ENCODE data around the gene AGBL3.

Gene AGBL3

GRCh38 chr7:135151132-135151531 is 164.8 kb downstream of the AGBL3 start:
- DNase-seq, result no peak

GRCh38 chr7:135151533-135151932 is 165.2 kb downstream of the AGBL3 start:
- DNase-seq, result no peak

DNA sequence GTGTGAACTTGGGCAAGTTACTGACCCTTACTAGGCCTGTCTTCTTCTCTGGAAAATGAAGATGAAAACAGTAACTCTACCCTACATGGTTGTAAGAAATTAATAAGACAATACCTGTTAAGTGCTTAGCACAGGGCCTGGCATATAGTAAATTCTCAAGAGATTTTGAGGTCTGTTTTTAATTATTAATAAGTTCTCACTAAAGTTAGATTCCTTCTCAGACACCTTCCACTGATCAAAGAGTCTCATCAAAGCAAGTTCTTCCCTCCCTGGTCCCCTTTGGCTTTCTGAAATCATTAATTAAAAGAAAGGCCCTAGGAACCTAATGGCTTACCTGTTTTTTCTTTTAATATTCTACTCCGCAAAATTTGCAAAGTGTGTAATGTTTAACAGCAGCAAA is 166.1 kb downstream of the AGBL3 start:
- DNase-seq, result no peak

GRCh38 chr7:135154734-135155133 is 168.4 kb downstream of the AGBL3 start:
- DNase-seq, result no peak

DNA sequence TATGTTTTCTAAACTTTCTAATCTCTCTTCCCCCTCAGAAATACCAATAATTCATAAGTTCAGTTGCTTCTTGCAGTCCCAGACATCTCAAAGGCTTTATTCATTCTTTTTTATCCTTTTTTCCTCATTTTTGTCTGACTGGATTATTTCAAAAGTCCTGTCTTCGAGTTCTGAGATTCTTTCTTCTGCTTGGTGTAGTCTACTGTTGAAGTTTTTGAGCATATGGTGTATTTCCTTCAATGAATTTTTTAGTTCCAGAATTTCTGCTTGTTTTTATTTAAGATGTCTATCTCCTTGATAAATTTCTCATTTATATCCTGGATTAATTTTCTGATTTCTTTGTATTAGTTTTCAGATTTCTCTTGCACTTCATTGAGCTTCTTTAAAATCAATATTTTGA is 170.0 kb downstream of the AGBL3 start:
- DNase-seq, result no peak

GRCh38 chr7:135158141-135158655 is 171.9 kb downstream of the AGBL3 start:
- no peak for DNase-seq

GRCh38 chr7:135158874-135159273 is 172.6 kb downstream of the AGBL3 start:
- no peak for DNase-seq

- no peak for DNase-seq
Measured at GRCh38 chr7:135159359-135160085, 173.2 kb downstream of the AGBL3 start.

DNA sequence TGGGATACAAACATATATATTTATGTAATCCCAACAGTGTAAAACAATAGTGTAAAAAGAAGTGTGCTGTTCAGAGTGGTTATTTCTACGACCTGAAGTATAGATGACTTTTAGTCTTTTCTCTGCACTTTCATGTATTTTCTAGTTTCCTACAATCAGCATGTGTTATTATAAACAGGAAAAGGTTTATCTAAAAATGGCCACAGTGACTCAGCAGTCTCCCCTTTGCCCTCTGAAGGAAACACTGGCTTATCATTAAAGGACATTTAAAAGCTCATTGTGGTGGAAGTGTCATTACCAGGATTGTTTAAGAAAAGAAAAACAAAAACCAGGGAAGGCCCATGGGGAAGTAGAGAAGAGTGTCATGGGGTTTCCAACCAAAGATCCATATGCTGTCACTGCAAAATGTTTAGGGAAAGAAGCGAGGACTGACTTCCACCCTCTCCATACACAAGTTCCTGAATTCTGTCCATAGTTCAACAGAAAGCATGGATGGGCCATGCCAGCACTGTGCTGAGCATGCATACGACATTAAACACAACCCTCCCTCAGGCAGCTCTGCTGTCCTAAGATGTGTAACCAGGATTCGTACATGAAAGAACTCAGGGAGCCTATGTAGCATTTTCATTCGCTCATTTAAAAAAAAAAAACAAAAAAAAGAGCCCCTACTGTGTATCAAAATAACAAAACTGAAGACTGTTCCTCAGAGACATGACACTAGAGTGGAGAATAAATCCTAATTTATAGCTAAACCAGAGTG is 174.0 kb downstream of the AGBL3 start:
- DNase-seq, result no peak

DNA sequence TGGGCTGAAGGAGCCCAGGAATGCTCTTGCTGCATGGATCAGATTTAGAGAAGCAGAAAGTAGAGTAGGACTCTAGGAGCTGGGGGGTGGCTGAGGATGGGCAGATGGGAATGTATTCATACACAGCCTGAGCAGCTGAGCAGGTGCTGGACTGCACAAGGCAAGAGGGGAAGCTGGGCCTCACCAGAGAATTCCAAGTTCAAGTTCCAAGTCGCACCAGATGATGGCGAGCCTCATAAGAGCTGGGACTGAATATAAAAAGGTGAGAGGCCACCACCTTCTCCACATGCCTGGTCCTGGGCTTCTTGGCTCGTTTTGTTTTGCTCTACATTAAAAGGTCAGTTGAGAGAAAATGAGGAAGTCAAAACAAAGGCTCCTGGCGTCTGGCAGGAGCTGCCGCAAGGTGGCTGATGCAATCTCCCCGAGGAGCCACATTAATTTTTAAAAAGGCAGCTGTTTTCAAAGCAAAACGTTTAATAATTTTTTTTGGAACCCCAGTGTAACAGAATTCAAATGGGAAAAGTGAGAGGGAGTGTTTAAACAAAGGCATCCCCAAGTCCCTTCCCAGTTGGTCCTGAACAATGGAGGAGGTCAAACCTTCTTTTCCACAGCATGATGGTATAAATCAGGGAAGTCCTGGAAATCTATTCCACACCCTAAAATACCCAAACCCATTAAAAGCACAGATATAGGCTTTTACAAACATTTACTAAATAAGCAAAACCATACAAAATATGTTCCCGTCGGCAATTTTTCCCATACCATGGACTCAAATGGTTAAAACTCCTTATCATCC is 174.7 kb downstream of the AGBL3 start:
- no peak for DNase-seq

- no peak for DNase-seq
Measured at GRCh38 chr7:135161669-135162068, 175.4 kb downstream of the AGBL3 start.

- no peak for DNase-seq
Measured at GRCh38 chr7:135162382-135163001, 176.2 kb downstream of the AGBL3 start.

DNA sequence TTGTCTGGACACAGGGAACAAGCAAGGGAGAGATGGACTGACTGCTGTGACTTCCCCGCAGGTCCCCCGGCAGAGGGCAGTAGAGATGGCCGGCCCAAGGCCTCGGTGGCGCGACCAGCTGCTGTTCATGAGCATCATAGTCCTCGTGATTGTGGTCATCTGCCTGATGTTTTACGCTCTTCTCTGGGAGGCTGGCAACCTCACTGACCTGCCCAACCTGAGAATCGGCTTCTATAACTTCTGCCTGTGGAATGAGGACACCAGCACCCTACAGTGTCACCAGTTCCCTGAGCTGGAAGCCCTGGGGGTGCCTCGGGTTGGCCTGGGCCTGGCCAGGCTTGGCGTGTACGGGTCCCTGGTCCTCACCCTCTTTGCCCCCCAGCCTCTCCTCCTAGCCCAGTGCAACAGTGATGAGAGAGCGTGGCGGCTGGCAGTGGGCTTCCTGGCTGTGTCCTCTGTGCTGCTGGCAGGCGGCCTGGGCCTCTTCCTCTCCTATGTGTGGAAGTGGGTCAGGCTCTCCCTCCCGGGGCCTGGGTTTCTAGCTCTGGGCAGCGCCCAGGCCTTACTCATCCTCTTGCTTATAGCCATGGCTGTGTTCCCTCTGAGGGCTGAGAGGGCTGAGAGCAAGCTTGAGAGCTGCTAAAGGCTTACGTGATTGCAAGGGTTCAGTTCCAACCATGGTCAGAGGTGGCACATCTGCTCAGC is 178.2 kb downstream of the AGBL3 start:
- no peak for DNase-seq

DNA sequence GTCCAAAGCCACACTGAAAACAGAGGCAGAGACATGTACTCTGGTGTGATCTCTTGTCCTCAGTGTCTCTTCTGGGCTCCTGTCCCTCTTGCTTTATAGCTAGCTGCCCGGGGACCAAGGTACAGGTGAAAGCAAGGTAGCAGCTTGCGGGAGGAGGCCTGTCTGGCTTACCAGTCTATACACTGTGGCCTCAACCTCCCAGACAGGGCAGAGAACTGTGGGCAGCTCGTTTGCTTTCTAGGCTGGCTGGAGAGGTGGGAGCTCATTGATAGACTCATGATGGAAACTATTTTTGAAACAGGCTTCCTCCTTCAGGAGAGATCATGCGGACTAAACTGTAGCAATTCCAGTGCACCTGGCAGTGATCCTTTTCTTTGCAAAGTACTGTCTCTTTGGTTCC is 179.6 kb downstream of the AGBL3 start:
- no peak for DNase-seq

- DNase-seq, result no peak
Measured at GRCh38 chr7:135166338-135166990, 180.2 kb downstream of the AGBL3 start.

GRCh38 chr7:135167365-135167917 is 181.1 kb downstream of the AGBL3 start:
- DNase-seq, result no peak

- no peak for DNase-seq
Measured at GRCh38 chr7:135168001-135168400, 181.7 kb downstream of the AGBL3 start.

DNA sequence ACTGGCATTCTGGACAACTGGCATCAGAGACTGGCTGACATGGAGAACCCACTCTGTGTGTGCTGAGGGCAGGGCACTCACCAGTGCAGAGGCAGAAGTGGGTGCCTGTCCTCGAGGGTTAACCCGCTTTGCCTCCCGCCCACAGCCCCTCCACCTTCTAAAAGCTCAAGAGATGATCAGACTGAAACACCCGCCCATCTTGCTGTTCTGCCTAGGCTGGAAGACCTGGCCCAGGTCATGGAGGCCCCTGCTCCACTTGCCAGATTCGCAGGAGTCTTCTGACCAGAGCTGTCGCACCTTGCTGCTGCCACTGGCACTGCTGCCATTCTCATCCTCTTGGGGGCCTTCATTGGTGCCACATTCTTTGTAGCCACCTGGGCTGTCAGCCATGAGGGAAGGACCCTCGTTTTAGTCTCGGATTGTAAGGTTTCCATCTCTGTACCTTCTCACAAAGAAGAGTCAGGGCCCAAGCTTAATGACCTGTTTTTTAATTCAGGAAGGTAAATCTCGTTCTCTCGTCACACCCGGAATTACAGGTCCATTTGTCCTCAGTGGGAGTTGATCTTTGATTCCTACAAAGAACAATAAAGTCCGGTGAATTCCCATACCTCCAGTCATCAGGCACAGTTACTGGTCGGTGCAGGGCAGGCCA is 182.3 kb downstream of the AGBL3 start:
- no peak for DNase-seq

DNA sequence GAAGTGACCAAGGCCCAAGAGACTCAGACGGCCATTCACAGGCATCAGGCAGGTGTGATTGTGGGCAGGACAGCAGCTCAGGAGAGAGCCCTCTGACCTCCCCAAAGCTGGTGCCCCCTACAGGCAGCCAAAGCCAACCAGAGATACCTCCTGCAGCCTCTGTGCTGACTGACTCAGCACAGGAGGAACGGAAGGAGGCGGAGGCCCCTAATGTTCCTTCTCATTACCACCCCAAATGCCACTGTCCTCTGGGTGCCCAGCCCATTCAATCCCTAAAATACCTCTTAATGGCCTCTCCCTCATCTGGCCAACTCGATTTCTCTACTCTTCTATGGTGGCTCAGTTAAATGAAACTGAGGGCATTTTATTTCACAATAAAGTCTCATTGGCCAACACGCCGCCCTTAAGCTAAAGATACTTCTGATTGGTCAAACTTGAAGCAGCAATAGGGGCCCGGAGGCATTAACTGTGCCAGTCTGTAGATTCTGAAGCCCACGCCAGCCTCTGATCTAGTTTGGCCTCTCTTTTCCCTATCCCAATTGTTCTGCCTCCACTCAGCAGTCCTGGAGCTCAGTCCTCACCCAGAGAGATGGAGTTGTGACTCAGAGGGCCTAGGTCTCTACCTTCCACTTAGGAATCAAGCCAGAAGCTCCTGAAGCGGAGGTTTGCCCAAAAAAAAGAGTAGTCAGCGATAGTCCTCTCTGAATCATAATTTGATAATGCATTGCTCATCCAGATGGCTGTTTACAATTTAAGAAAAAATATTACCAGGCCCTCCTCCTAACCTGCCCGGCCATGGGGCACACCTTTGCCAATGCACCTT is 183.0 kb downstream of the AGBL3 start:
- peak; percentile 52 for DNase-seq

- DNase-seq, result no peak
Measured at GRCh38 chr7:135169964-135170273, 183.6 kb downstream of the AGBL3 start.
